IMR-90 (cell line): ENCODE measurements around the gene SDHAF4. TPM values are rescaled to one million over a fixed set of nuclear protein-coding genes. Genes with fewer than 3 reads are reported as not detected.

Experiments
- ATAC-seq: fragments of 200-7000 bp; cut with Tn5 transposase; 2 replicates; pipeline ENCODE4 v1.9.1; 2020; ENCODE audit warnings: low read depth, mild to moderate bottlenecking, moderate library complexity
- BruUV-seq: library from RNA; stranded (reverse); fragments of 400-500 nt; replicated peaks from 2 replicates; lab custom pipeline; 2021; lab: Mats Ljungman, UMichigan
- CTCF ChIA-PET: fragments of 300-600 bp; formaldehyde crosslinking; extraction: SDS; loops from one replicate; lab custom pipeline; 2021; ENCODE audit warnings: antibody characterized with exemption; lab: Yijun Ruan, JAX
- POLR2A ChIA-PET: fragments of 300-600 bp; sonication (Branson Sonifier 250); formaldehyde crosslinking; loops from one replicate; lab custom pipeline; 2022; ENCODE audit warnings: antibody characterized with exemption; ENCODE audit not compliant: unreplicated experiment; lab: Charles Lee
- DNase-seq: peaks from one replicate; pipeline ENCODE4 v3.0.0; 2013
- H2AFZ ChIP-seq: replicated peaks from 2 replicates; pipeline ENCODE3; 2013; ENCODE audit warnings: low read length, mild to moderate bottlenecking; ENCODE audit not compliant: poor library complexity
- H2AK5ac ChIP-seq: 2 replicates; pipeline ENCODE4 v1.6.1; 2013; ENCODE audit warnings: low read depth, low read length, inconsistent platforms
- H2AK9ac ChIP-seq: replicated peaks from 2 replicates; pipeline ENCODE3; 2013; ENCODE audit warnings: mild to moderate bottlenecking, low read depth, low read length, moderate library complexity; ENCODE audit not compliant: poor library complexity
- H2BK120ac ChIP-seq: 2 replicates; pipeline ENCODE4 v1.6.1; 2013; ENCODE audit warnings: low read depth, low read length, inconsistent platforms
- H2BK15ac ChIP-seq: 3 replicates; pipeline ENCODE4 v1.6.1; 2013; ENCODE audit warnings: low read depth, low read length, inconsistent platforms
- H2BK20ac ChIP-seq: 2 replicates; pipeline ENCODE4 v1.6.1; 2013; ENCODE audit warnings: low read depth, mild to moderate bottlenecking, inconsistent platforms, low read length, moderate library complexity
- H2BK5ac ChIP-seq: 2 replicates; pipeline ENCODE4 v1.6.1; 2013; ENCODE audit warnings: mild to moderate bottlenecking, low read depth, low read length, inconsistent platforms; ENCODE audit not compliant: poor library complexity, severe bottlenecking
- H3K14ac ChIP-seq: replicated peaks from 2 replicates; pipeline ENCODE4 v1.6.1; 2013; ENCODE audit warnings: low read depth, low read length, inconsistent platforms
- H3K18ac ChIP-seq: 2 replicates; pipeline ENCODE4 v1.6.1; 2013; ENCODE audit warnings: low read depth, low read length, control low read depth
- H3K23ac ChIP-seq: 2 replicates; pipeline ENCODE4 v1.6.1; 2013; ENCODE audit warnings: low read depth, low read length, inconsistent platforms
- H3K27ac ChIP-seq: 2 replicates; pipeline ENCODE4 v1.5.1; 2013; ENCODE audit warnings: mild to moderate bottlenecking, control low read depth, low read length; ENCODE audit not compliant: insufficient read depth
- H3K27me3 ChIP-seq: 2 replicates; pipeline ENCODE4 v1.6.1; 2013; ENCODE audit warnings: low read length; ENCODE audit not compliant: control insufficient read depth, insufficient read depth
- H3K36me3 ChIP-seq: 2 replicates; pipeline ENCODE4 v1.6.1; 2013; ENCODE audit warnings: low read length, mixed read lengths; ENCODE audit not compliant: control insufficient read depth, insufficient read depth
- H3K4ac ChIP-seq: 2 replicates; pipeline ENCODE4 v1.6.1; 2013; ENCODE audit warnings: low read depth, low read length, inconsistent platforms
- H3K4me1 ChIP-seq: 2 replicates; pipeline ENCODE4 v1.6.1; 2013; ENCODE audit warnings: low read length, mixed read lengths; ENCODE audit not compliant: control insufficient read depth, insufficient read depth
- H3K4me2 ChIP-seq: 2 replicates; pipeline ENCODE4 v1.6.1; 2013; ENCODE audit warnings: low read depth, mild to moderate bottlenecking, control low read depth, low read length, moderate library complexity
- H3K4me3 ChIP-seq: 2 replicates; pipeline ENCODE4 v1.5.1; 2013; ENCODE audit warnings: low read depth, mild to moderate bottlenecking, control low read depth, low read length, moderate library complexity; ENCODE audit not compliant: insufficient read depth
- H3K56ac ChIP-seq: 2 replicates; pipeline ENCODE4 v1.6.1; 2013; ENCODE audit warnings: low read length, inconsistent platforms; ENCODE audit not compliant: insufficient read depth; ENCODE audit errors: extremely low read depth
- H3K79me1 ChIP-seq, 2 experiments: 2 replicates each; pipeline ENCODE4 v1.6.1; 2013; ENCODE audit warnings: low read length in 2 of 2, inconsistent platforms in 1 of 2, low read depth in 1 of 2
- H3K9ac ChIP-seq: 2 replicates; pipeline ENCODE4 v1.6.1; 2013; ENCODE audit warnings: low read depth, low read length, control low read depth
- H3K9me1 ChIP-seq: 2 replicates; pipeline ENCODE4 v1.6.1; 2013; ENCODE audit warnings: low read length, inconsistent platforms; ENCODE audit not compliant: insufficient read depth
- H3K9me3 ChIP-seq: 2 replicates; pipeline ENCODE4 v1.6.1; 2013; ENCODE audit warnings: low read length; ENCODE audit not compliant: control insufficient read depth, insufficient read depth
- H4K20me1 ChIP-seq: 2 replicates; pipeline ENCODE4 v1.6.1; 2013; ENCODE audit warnings: low read length, inconsistent platforms; ENCODE audit not compliant: insufficient read depth
- H4K5ac ChIP-seq: 2 replicates; pipeline ENCODE4 v1.6.1; 2013; ENCODE audit warnings: mild to moderate bottlenecking, low read depth, low read length, control low read depth
- H4K8ac ChIP-seq, 2 experiments: 2 replicates each; pipeline ENCODE4 v1.6.1; 2013; ENCODE audit warnings: low read depth in 2 of 2, low read length in 2 of 2, control low read depth in 1 of 2, inconsistent platforms in 1 of 2
- H4K91ac ChIP-seq: 2 replicates; pipeline ENCODE4 v1.6.1; 2013; ENCODE audit warnings: low read depth, low read length, inconsistent platforms; ENCODE audit not compliant: insufficient read depth
- BHLHE40 ChIP-seq: fragments of 150-350 bp; IDR thresholded peaks from 2 replicates; pipeline ENCODE4 v1.6.1; 2016; ENCODE audit warnings: mild to moderate bottlenecking, low read depth, low read length
- CEBPB ChIP-seq: IDR thresholded peaks from 2 replicates; pipeline ENCODE4 v1.6.1; 2012; ENCODE audit warnings: low read depth, low read length, improper control_type of control experiment
- CHD1 ChIP-seq: IDR thresholded peaks from 2 replicates; pipeline ENCODE4 v1.6.1; 2012; ENCODE audit warnings: low read depth, low read length, improper control_type of control experiment
- CTCF ChIP-seq: conservative IDR thresholded peaks from 2 replicates; pipeline ENCODE4 v1.5.1; 2012; ENCODE audit warnings: mild to moderate bottlenecking, low read depth, low read length, improper control_type of control experiment
- ELK1 ChIP-seq: fragments of 150-350 bp; IDR thresholded peaks from 2 replicates; pipeline ENCODE4 v1.6.1; 2016; ENCODE audit warnings: low read depth, mild to moderate bottlenecking, low read length, moderate library complexity, borderline replicate concordance
- FOS ChIP-seq: fragments of 150-350 bp; IDR thresholded peaks from 2 replicates; pipeline ENCODE4 v1.6.1; 2016; ENCODE audit warnings: low read depth, low read length
- MAFK ChIP-seq: IDR thresholded peaks from 2 replicates; pipeline ENCODE4 v1.6.1; 2012; ENCODE audit warnings: low read depth, low read length, improper control_type of control experiment
- MAZ ChIP-seq: IDR thresholded peaks from 2 replicates; pipeline ENCODE4 v1.6.1; 2012; ENCODE audit warnings: low read depth, mild to moderate bottlenecking, low read length, improper control_type of control experiment, moderate library complexity, borderline replicate concordance
- MXI1 ChIP-seq: IDR thresholded peaks from 2 replicates; pipeline ENCODE4 v1.6.1; 2012; ENCODE audit warnings: low read depth, mild to moderate bottlenecking, low read length, moderate library complexity, borderline replicate concordance
- NFE2L2 ChIP-seq: fragments of 150-350 bp; IDR thresholded peaks from 2 replicates; pipeline ENCODE4 v1.6.1; 2016; ENCODE audit warnings: low read depth, mild to moderate bottlenecking, low read length
- POLR2A ChIP-seq: IDR thresholded peaks from 2 replicates; pipeline ENCODE4 v1.6.1; 2012; ENCODE audit warnings: mild to moderate bottlenecking, low read depth, low read length
- RAD21 ChIP-seq: IDR thresholded peaks from 2 replicates; pipeline ENCODE4 v1.6.1; 2012; ENCODE audit warnings: low read length, improper control_type of control experiment
- RCOR1 ChIP-seq: IDR thresholded peaks from 2 replicates; pipeline ENCODE4 v1.6.1; 2012; ENCODE audit warnings: mild to moderate bottlenecking, low read length, improper control_type of control experiment; ENCODE audit not compliant: insufficient replicate concordance
- RFX5 ChIP-seq: IDR thresholded peaks from 2 replicates; pipeline ENCODE4 v1.8.0; 2012; ENCODE audit warnings: low read depth, mild to moderate bottlenecking, low read length, moderate library complexity
- SMC3 ChIP-seq: fragments of 150-350 bp; IDR thresholded peaks from 2 replicates; pipeline ENCODE4 v1.6.1; 2016; ENCODE audit warnings: low read depth, mild to moderate bottlenecking, antibody characterized with exemption, low read length, moderate library complexity
- USF2 ChIP-seq: fragments of 150-350 bp; IDR thresholded peaks from 2 replicates; pipeline ENCODE4 v1.6.1; 2017; ENCODE audit warnings: mild to moderate bottlenecking, antibody characterized with exemption, low read length, low read depth
- WGBS, 2 experiments: methylation state at CpG; one replicate each; pipeline versions ENCODE4 v1.1.5 to v1.1.7; 2013; ENCODE audit warnings: missing lambda C conversion rate in 2 of 2; ENCODE audit not compliant: insufficient read length in 1 of 2; ENCODE audit errors: extremely low coverage in 2 of 2; 5-methylcytosine and 5-hydroxymethylcytosine counted together
- dilution Hi-C: fragments of 300-500 bp; cut with HindIII; formaldehyde crosslinking; loops from one replicate; pipeline ENCODE4 v1.14.3; 2018; ENCODE audit warnings: low sequenced_read_pairs; ENCODE audit not compliant: unreplicated experiment
- in situ Hi-C: fragments of 300-500 bp; cut with MboI; formaldehyde crosslinking; loops from 3 replicates; pipeline ENCODE4 v1.14.3; 2019; ENCODE audit warnings: low sequenced_read_pairs, inconsistent platforms, mixed read lengths
- intact Hi-C: fragments of 100-400 bp; cut with micrococcal nuclease; formaldehyde crosslinking; loops from 2 replicates; pipeline ENCODE4 v1.10.0; 2022
- polyA plus RNA-seq, 3 experiments: library from polyadenylated mRNA; depleted of rRNA; stranded (reverse); fragments of >200 nt; gene quantifications; 2 replicates each; pipeline ENCODE4 v1.2.3, GENCODE V29; 2012; ENCODE audit warnings: low replicate concordance in 1 of 3
- total RNA-seq: library from RNA; depleted of rRNA; stranded (reverse); fragments of >200 nt; gene quantifications from 2 replicates; pipeline ENCODE4 v1.2.3, GENCODE V29; 2012

The SDHAF4 gene
- total and polyA plus RNA-seq, 2 of the 4 experiments (the other 2 are of a cell fraction) = 1.6 to 4.4 TPM

- Histone ChIP-seq H3K4me1 (no peaks in the 10 kb centered on the region), H4K20me1 (no peaks in the 10 kb centered on the region), H2BK5ac (no peak overlapping the region), H4K91ac (no peak overlapping the region), H2BK120ac (no peak overlapping the region), H3K9ac (no peak overlapping the region), H2AK9ac (no peak overlapping the region), H3K4me2 (no peak overlapping the region), H2AFZ (no peak overlapping the region), H3K79me1 (no peaks in the 10 kb centered on the region), H3K56ac (no peak overlapping the region), H3K4ac (no peak overlapping the region), H4K8ac (no peak overlapping the region), H3K27ac (no peak overlapping the region), H3K27me3 (no peaks in the 10 kb centered on the region), H3K9me3 (no peaks in the 10 kb centered on the region), H3K23ac (no peak overlapping the region), H3K14ac (no peak overlapping the region), H3K18ac (no peak overlapping the region), H2BK20ac (no peak overlapping the region), H2BK15ac (no peak overlapping the region), H4K5ac (no peak overlapping the region), H3K4me3 (no peak overlapping the region), H3K36me3 (no peaks in the 10 kb centered on the region), H3K9me1 (no peaks in the 10 kb centered on the region), H2AK5ac (no peak overlapping the region)
- TF ChIP-seq NFE2L2 (no peak), MAZ (no peak), CHD1 (no peak), USF2 (no peak), POLR2A (no peak), MAFK (no peak), RCOR1 (no peak), CEBPB (no peak), FOS (no peak), CTCF (no peak), BHLHE40 (no peak), ELK1 (no peak), MXI1 (no peak), SMC3 (no peak), RAD21 (no peak), RFX5 (no peak)
- DNase-seq = peak; percentile 0
- no peak for ATAC-seq
- POLR2A ChIA-PET = no interaction called here
- dilution Hi-C loops (no loop called here), intact Hi-C loops (loop anchor here (5.0 kb wide), 1 partner anchor 487 kb away; no protein-coding TSS in a partner anchor), in situ Hi-C loops (no loop called here)
- CTCF ChIA-PET = no interaction called here
- WGBS, 2 experiments = no CpG with 5 or more reads among the region's 4 CpGs
- BruUV-seq = no TSS peak
These were observed 41.9 kb upstream of the SDHAF4 start for GRCh38 chr6:70524721-70525286.
